NCI-H2107 treated with DMSO at 0.1 percent for 48 hours (cell line): ENCODE data around the gene STX18.

Experiments
- DNase-seq: peaks from one replicate; lab custom pipeline; 2025; ENCODE audit not compliant: unreplicated experiment; lab: John Stamatoyannopoulos, UW

STX18 gene

DNA sequence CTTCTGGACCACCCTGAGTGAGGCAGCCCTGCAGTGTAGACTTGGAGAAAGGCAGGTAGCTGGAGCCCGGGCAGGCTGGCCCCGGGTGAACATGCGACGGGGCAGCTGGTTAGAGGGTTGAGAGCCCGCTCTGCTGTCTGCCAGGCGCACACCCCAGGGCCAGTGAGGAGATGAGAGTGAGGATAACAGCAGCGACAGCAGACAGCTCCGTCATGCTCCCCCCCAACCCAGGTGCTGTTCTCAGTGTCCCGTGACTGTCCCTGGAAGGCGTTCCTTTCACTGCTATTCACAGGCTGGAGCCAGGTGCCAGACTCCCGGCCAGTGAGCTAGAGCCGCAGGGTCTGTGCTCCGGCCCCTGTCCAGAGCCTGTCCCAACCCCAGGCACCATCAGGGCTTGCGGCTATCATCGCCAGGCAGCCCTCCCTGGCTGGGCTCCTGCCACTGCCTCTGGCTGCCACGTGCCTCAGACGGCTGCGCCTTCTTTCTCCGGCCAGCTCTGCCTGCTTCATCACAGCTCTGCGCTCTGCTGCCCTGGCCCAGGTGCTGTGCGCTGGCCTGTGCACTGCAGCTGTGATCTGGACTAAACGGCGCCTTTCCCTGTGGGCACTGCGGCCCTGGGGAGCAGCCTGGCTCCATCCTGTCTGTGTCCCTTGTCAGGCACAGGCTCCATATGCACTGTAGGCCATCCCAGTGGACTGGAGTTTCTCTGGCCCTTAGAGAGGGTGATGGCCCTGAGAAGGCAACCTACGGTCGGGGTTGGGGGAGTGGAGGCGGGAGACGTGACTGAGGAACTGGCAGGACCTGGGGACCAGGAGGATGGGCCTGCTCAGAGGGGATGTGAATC lies 135.2 kb downstream of the STX18 start:
- DNase-seq: no peak

- DNase-seq: no peak
Observed at GRCh38 chr4:4405358-4405962, 136.4 kb downstream of the STX18 start.

GRCh38 chr4:4402966-4403365 lies 138.9 kb downstream of the STX18 start:
- no peak for DNase-seq

GRCh38 chr4:4401036-4401435 lies 140.8 kb downstream of the STX18 start:
- DNase-seq: no peak

- DNase-seq: no peak
Observed at GRCh38 chr4:4398430-4398829, 143.4 kb downstream of the STX18 start.

GRCh38 chr4:4397441-4397819 lies 144.4 kb downstream of the STX18 start:
- no peak for DNase-seq

GRCh38 chr4:4396628-4397440 lies 145.0 kb downstream of the STX18 start:
- no peak for DNase-seq

DNA sequence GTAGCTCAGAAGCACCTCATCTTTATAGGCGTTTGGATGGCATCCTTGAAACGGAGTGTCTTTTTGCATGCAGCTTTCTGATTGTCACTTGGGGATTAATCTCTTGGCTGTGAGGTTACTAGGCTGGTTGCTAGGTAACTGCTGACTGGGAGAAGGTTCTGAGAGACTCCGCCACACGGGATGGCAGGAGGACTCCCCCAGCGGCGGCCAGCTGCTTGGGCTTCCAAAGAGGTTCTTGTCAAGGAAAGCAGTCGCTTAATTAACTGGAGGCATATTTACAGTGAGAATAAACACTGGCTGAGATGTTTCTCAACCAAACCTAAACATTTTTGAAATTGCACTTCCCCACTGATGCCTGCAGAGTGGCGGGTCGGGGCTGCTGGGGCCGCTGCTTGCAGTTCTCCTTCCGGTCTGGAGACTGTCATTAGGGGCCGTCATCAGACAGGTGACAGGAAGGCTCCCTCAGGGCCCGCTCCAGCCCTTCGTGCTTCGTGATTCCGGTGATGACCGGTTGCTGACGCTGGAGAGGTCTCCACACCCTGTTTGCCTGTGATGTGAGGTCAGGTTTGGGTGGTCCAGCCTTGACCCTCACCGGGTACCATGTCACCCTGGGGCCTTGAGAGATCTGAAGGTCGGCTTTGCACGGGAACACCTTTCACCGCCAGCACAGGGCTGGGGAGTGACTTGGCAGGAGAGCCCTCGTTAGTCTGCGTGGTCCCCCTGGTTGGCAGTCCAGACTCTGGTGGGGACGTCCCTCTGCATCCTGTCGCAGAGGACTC lies 145.8 kb downstream of the STX18 start:
- peak; percentile 17 for DNase-seq

- DNase-seq: no peak
Observed at GRCh38 chr4:4395371-4395770, 146.5 kb downstream of the STX18 start.

GRCh38 chr4:4394644-4395043 lies 147.2 kb downstream of the STX18 start:
- no peak for DNase-seq

GRCh38 chr4:4392501-4393183 lies 149.2 kb downstream of the STX18 start:
- no peak for DNase-seq

GRCh38 chr4:4391866-4392265 lies 150.0 kb downstream of the STX18 start:
- DNase-seq: no peak

DNA sequence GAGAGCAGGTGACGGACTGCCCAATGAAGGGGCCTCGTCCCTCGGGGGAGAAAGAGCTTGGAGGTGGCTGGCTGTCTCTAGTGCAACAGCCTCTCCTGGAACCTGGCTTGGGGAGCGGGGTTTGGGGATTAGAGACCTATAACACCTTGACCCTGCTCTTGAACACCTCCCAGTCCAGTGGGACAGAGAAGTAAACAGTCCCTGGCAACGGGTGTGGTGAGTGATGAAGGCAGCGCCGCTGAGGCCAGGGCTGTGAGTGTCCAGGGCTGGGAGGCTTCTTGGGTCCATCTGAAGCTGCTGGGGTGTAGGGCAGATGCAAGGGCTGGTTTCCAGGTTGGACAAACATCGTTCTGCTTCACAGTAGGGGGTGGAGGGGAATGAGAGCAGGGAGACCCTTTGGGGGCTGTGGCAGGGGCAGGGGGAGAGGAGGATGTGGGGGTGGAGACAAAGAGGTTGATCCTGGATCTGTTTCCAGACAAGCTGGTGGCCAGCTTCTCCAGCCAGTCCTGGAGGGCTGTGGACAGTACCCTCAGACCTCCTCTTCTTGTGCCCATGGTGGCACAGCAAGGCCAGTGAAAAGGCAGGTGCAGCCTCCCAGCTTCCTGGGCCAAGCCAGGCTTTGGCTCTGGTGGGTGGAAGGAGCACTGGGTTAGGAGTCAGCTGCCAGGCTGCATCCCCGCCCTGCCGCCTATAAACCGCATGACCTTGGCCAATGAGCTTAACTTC lies 151.2 kb downstream of the STX18 start:
- no peak for DNase-seq

DNA sequence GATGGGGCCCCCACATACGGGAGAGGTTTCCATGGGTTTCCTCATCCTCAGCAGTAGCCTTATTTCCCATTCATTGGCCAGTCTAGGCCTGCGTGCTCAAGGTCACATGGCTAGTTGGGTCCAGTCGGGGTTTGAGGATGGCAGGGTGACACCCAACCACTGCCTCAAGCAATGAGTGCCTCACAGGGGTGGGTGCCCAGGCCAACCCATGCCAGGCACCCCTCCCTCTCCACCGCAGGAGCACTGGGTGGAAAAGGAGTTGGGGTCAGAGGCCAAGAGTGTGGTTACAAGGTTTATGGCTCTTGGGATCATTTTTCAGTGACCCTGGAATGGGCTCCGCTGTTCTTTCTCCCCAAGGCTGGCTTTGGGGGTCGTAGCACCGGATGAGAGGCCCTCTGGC lies 151.8 kb downstream of the STX18 start:
- no peak for DNase-seq

- DNase-seq: no peak
Observed at GRCh38 chr4:4388836-4389575, 152.8 kb downstream of the STX18 start.

- DNase-seq: no peak
Observed at GRCh38 chr4:4388311-4388790, 153.5 kb downstream of the STX18 start.

GRCh38 chr4:4387531-4388310 lies 154.1 kb downstream of the STX18 start:
- DNase-seq: no peak

GRCh38 chr4:4386736-4387392 lies 155.0 kb downstream of the STX18 start, which contains the start of gene NSG1:
Gene NSG1 (plus strand): TSS chr4:4387102. CDS start chr4:4387630, 528 bp downstream.
- no peak for DNase-seq
